CD4-positive, alpha-beta T cell (primary cell): ENCODE results near the gene HNRNPU. TPM values are rescaled to one million over a fixed set of nuclear protein-coding genes. Genes with fewer than 3 reads are reported as not detected.

ENCODE experiments used
- ATAC-seq: fragments of 200-7000 bp; cut with Tn5 transposase; one replicate; pipeline ENCODE4 v1.10.0; 2022; ENCODE audit warnings: mild to moderate bottlenecking; ENCODE audit not compliant: poor library complexity
- CTCF ChIA-PET: fragments of 350-600 bp; sonication (Branson Sonifier 250); formaldehyde crosslinking; loops from one replicate; lab custom pipeline; 2021; ENCODE audit warnings: antibody characterized with exemption, inconsistent platforms; lab: Charles Lee
- POLR2A ChIA-PET: fragments of 350-600 bp; sonication (Branson Sonifier 250); formaldehyde crosslinking; loops from one replicate; lab custom pipeline; 2021; ENCODE audit warnings: antibody characterized with exemption, inconsistent platforms; lab: Charles Lee
- DNase-seq, 14 experiments: peaks; one replicate each; pipeline ENCODE4 v3.0.0-alpha.2; 2013 to 2020; ENCODE audit warnings: mixed read lengths in 2 of 14
- H3K27ac ChIP-seq, 2 donors: one replicate each; pipeline versions ENCODE4 v1.5.1 to v1.7.0; 2013; ENCODE audit warnings: low read length in 2 of 2, low read depth in 1 of 2, mild to moderate bottlenecking in 1 of 2
- H3K27me3 ChIP-seq, 2 experiments: 1 replicate in 1 of 2; 2 replicates in 1 of 2; pipeline versions ENCODE4 v1.6.1 to v1.7.0; 2013; ENCODE audit warnings: low read length in 2 of 2, control low read depth in 1 of 2, mild to moderate bottlenecking in 1 of 2, moderate library complexity in 1 of 2; ENCODE audit not compliant: insufficient read depth in 2 of 2, control insufficient read depth in 1 of 2
- H3K36me3 ChIP-seq: one replicate; pipeline ENCODE4 v1.6.1; 2013; ENCODE audit warnings: low read length, control low read depth; ENCODE audit not compliant: insufficient read depth
- H3K4me1 ChIP-seq: one replicate; pipeline ENCODE4 v1.6.1; 2013; ENCODE audit warnings: low read length, control low read depth; ENCODE audit not compliant: insufficient read depth
- H3K4me3 ChIP-seq: one replicate; pipeline ENCODE4 v1.5.1; 2013; ENCODE audit warnings: mild to moderate bottlenecking, low read length, moderate library complexity
- H3K9me3 ChIP-seq, 2 experiments: 1 replicate in 1 of 2; 2 replicates in 1 of 2; pipeline versions ENCODE4 v1.6.1 to v1.7.0; 2013; ENCODE audit warnings: low read length in 2 of 2, mild to moderate bottlenecking in 2 of 2, control low read depth in 1 of 2, moderate library complexity in 1 of 2; ENCODE audit not compliant: control insufficient read depth in 1 of 2, insufficient read depth in 1 of 2
- H3K27ac Mint-ChIP-seq: one replicate; pipeline ENCODE4 v1.8.0; 2020; ENCODE audit warnings: mixed read lengths
- H3K27me3 Mint-ChIP-seq: one replicate; pipeline ENCODE4 v1.8.0; 2021; ENCODE audit warnings: mixed read lengths
- H3K36me3 Mint-ChIP-seq: one replicate; pipeline ENCODE4 v1.8.0; 2021; ENCODE audit warnings: low read depth, mixed read lengths
- H3K4me1 Mint-ChIP-seq: one replicate; pipeline ENCODE4 v1.8.0; 2021; ENCODE audit warnings: low read depth, mixed read lengths
- H3K4me3 Mint-ChIP-seq: one replicate; pipeline ENCODE4 v1.8.0; 2020; ENCODE audit warnings: mild to moderate bottlenecking, mixed read lengths
- H3K9me3 Mint-ChIP-seq: one replicate; pipeline ENCODE4 v1.8.0; 2020; ENCODE audit warnings: mixed read lengths
- intact Hi-C, 2 experiments: fragments of 100-400 bp; cut with DNase I in 1 of 2; cut with micrococcal nuclease in 1 of 2; formaldehyde crosslinking; loops; one replicate each; pipeline versions ENCODE4 v1.15.1 to v1.9.0; 2023 to 2025; cut with DNase I, micrococcal nuclease
- total RNA-seq, 174 experiments: library from RNA in 2 of 174; stranded (reverse) in 2 of 174; gene quantifications; one replicate each; pipeline ENCODE4 v1.2.3 and lab custom pipeline; 2021 to 2026
- TF ChIP-seq, protein P1 (sequence below): fragments of 200-600 bp; IDR thresholded peaks from one replicate; pipeline ENCODE4 v1.8.0; 2022; ENCODE audit warnings: antibody characterized with exemption, mild to moderate bottlenecking

The HNRNPU gene
- total RNA-seq, 2 experiments from 2014 or later, result 415 TPM

DNA sequence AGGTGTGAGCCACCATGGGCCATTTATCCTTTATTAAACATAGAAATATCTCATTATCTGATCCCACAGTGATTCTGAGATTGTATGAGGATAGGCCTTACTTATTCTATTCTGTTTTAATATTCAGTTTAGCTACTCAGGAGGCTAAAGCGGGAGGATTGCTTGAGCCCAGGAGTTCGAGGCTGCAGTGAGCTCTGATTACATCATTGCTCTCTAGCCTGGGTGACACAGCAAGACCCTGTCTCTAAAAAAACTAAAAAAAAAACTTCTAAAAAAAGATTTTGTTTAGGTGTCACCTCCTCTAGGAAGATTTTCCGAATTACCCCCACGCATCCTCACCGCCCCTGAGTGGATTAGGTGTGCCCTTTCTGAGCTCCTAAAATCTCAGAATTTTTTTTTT is 14.3 kb upstream of the HNRNPU start:
- POLR2A ChIA-PET, result no interaction called here
- H3K4me1 Mint-ChIP-seq, result no peaks in the 10 kb centered on the region

DNA sequence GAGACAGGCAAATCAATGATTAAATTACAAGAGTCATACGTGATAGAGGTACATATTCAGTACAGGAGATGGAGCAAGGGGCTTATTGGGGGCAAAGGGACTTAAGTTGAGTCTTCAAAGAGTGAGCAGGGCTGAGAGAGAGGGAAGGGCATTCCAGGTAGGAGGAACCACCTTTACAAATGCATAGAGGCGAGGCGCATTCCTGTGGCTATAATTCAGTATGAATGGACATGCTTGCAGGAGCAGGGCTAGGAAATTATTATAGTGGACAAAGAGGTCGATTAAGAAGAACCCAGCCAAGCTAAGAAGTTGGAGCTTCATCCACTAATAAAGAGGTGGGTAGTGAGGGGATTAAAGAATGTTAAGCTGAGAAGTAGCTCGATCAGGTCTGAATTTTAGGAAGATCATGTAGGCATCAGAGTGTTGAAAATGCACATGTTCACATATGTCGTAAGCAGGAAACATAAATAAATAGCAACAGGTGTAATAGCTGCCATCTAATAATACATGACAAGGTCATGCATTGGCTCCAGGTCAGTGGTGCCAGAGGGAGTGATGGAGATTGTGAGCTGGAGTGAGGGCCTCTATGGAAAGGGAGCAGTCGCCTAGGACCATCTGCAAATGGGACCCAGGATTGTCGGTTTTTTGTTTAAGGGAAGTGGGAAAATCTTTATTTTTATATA is 12.0 kb upstream of the HNRNPU start:
- Mint-ChIP-seq H3K36me3 (no peaks in the 10 kb centered on the region), H3K27me3 (no peaks in the 10 kb centered on the region), H3K9me3 (no peaks in the 10 kb centered on the region), H3K27ac (no peak overlapping the region), H3K4me1 (no peaks in the 10 kb centered on the region), H3K4me3 (no peak overlapping the region)
- intact Hi-C loops, result no loop called here
- TF ChIP-seq, protein P1, sequence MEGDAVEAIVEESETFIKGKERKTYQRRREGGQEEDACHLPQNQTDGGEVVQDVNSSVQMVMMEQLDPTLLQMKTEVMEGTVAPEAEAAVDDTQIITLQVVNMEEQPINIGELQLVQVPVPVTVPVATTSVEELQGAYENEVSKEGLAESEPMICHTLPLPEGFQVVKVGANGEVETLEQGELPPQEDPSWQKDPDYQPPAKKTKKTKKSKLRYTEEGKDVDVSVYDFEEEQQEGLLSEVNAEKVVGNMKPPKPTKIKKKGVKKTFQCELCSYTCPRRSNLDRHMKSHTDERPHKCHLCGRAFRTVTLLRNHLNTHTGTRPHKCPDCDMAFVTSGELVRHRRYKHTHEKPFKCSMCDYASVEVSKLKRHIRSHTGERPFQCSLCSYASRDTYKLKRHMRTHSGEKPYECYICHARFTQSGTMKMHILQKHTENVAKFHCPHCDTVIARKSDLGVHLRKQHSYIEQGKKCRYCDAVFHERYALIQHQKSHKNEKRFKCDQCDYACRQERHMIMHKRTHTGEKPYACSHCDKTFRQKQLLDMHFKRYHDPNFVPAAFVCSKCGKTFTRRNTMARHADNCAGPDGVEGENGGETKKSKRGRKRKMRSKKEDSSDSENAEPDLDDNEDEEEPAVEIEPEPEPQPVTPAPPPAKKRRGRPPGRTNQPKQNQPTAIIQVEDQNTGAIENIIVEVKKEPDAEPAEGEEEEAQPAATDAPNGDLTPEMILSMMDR, result no peak
- H3K36me3 ChIP-seq, result no peaks in the 10 kb centered on the region
- DNase-seq (no peak), ATAC-seq (no peak)
- H3K27ac ChIP-seq, result no peak overlapping the region
- no peaks in the 10 kb centered on the region for H3K4me1 ChIP-seq
- ChIA-PET POLR2A (interaction anchor here (1.1 kb wide), 1 partner anchor 93 kb away, joined by 3 read pairs; a partner anchor contains a TSS), CTCF (no interaction called here)
- no peaks in the 10 kb centered on the region for H3K9me3 ChIP-seq
- no peak overlapping the region for H3K4me3 ChIP-seq
- no peaks in the 10 kb centered on the region for H3K27me3 ChIP-seq

More for the DNA sequence above, 14.3 kb upstream of the HNRNPU start:
- H3K9me3 Mint-ChIP-seq, result no peaks in the 10 kb centered on the region
- Histone ChIP-seq H3K4me3 (no peak overlapping the region), H3K27me3 (no peaks in the 10 kb centered on the region), H3K4me1 (no peaks in the 10 kb centered on the region), H3K9me3 (no peaks in the 10 kb centered on the region), H3K27ac (no peak overlapping the region), H3K36me3 (no peaks in the 10 kb centered on the region)
- intact Hi-C loops, result no loop called here
- DNase-seq (no peak), ATAC-seq (no peak)
- H3K4me3 Mint-ChIP-seq, result no peak overlapping the region
- no peak overlapping the region for H3K27ac Mint-ChIP-seq
- no peaks in the 10 kb centered on the region for H3K36me3 Mint-ChIP-seq
- CTCF ChIA-PET, result no interaction called here
- H3K27me3 Mint-ChIP-seq, result no peaks in the 10 kb centered on the region
- TF ChIP-seq, protein P1, result no peak

DNA sequence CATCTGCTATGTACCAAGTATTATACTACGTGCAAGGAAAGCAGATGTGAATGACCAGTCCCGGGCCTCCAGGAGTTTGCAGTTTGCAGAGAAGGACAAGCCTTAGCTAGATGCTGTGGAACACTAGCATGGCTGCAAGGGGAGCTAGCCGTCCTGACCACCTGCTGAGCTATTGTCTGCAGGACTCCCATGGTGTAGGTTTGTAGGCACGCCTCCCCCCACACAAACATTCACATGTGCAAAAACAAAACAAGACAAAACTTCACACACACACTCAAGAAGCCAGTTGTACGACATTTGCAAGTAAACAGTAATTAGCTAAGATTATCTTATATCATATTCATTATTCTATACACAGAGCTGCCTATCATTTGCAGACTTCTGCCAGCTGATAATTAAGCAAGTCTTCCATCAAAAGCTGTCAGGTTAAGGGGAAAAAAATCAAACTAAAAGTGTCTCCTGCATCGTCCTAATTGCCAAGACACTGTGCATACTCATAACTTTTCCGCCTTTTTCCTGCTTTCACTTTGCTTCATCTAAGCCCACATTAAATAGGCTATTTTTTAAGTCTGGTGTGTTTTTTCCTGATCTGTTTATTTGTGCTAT is 10.7 kb upstream of the HNRNPU start:
- ChIA-PET CTCF (no interaction called here), POLR2A (interaction anchor here (2.2 kb wide), 1 partner anchor 10 kb away, joined by 8 read pairs; the partner anchor contains the start of gene HNRNPU)
- Mint-ChIP-seq H3K36me3 (no peaks in the 10 kb centered on the region), H3K27me3 (no peaks in the 10 kb centered on the region), H3K27ac (no peak overlapping the region), H3K9me3 (no peaks in the 10 kb centered on the region), H3K4me3 (no peak overlapping the region), H3K4me1 (no peaks in the 10 kb centered on the region)
- no peaks in the 10 kb centered on the region for H3K36me3 ChIP-seq
- DNase-seq (no peak), ATAC-seq (no peak)
- no peaks in the 10 kb centered on the region for H3K27me3 ChIP-seq
- no peaks in the 10 kb centered on the region for H3K9me3 ChIP-seq
- H3K27ac ChIP-seq, result no peak overlapping the region
- no peak overlapping the region for H3K4me3 ChIP-seq
- H3K4me1 ChIP-seq, result no peaks in the 10 kb centered on the region
- TF ChIP-seq, protein P1, result no peak
- intact Hi-C loops, result no loop called here
